ENCODE results near the gene PLEKHJ1.

Gene PLEKHJ1

DNA sequence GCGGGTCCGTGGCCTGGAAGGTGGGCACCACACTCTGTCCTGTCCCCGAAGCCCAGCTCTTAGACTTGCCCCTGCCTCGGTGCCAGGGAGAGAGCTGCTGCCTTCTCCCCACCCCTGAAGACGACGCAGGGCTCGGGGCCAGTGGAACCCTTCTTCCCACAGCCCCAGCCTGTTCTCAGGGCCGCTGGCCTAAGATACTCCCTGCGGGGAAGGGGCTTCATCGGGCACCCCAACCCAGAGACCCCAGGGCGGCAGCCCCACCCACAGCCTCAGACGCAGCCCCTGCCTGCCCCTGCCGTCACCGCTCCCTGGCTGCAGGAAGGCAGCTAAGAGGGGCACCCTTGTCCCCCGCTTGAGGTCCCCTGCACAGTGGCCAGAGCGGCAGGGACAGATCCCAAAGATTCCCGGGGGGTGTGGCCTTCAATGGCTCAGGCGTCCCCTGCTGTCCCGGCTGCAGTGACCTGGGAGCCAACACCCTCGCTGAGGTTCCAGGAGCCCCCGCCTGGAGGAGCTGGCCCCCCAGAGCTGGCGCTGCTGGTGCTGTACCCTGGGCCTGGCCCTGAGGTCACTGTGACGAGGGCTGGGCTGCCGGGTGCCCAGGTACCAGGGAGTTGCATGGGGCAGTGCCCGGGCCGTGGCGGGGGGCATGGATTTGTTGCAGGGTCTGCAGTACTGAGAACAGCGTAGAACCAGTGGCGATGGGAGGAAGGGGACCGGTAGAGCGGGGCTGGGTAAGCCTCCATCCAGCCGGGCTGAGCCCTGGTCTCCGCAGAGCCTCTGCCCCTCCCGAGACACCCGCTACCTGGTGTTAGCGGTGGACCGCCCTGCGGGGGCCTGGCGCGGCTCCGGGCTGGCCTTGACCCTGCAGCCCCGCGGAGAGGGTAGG lies 14.0 kb upstream of the PLEKHJ1 start:
- no peak for DNase-seq (ENCODE audit: extremely low read depth in 1 of 2, low read depth in 1 of 2)

DNA sequence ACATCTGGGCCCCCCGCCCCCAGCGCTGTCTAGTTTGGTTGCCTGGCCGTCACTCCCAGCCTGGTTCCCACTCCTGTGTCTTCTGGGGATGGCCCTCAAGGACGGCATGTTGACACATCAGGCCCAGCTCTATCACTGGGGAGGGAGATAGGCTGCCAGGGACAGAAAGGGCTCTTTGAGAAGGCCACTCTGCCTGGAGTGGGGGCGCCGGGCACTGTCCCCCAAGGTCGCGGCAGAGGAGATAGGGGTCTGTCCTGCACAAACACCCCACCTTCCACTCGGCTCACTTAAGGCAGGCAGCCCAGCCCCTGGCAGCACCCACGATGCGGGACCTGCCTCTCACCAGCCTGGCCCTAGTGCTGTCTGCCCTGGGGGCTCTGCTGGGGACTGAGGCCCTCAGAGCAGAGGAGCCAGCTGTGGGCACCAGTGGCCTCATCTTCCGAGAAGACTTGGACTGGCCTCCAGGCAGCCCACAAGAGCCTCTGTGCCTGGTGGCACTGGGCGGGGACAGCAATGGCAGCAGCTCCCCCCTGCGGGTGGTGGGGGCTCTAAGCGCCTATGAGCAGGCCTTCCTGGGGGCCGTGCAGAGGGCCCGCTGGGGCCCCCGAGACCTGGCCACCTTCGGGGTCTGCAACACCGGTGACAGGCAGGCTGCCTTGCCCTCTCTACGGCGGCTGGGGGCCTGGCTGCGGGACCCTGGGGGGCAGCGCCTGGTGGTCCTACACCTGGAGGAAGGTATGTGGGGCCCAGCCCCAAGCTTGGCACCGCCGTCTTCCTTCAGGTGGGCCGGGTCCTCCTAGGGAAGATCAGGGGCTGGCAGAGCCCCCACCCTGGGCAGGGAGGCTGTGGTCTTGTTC lies 13.1 kb upstream of the PLEKHJ1 start, which contains the start of gene AMH:
AMH (plus strand) TSS at position 314 of the 857 bp plus-strand sequence; CDS start at position 324, 10 bp downstream.
- no peak for DNase-seq (ENCODE audit: extremely low read depth in 1 of 2, low read depth in 1 of 2)

DNA sequence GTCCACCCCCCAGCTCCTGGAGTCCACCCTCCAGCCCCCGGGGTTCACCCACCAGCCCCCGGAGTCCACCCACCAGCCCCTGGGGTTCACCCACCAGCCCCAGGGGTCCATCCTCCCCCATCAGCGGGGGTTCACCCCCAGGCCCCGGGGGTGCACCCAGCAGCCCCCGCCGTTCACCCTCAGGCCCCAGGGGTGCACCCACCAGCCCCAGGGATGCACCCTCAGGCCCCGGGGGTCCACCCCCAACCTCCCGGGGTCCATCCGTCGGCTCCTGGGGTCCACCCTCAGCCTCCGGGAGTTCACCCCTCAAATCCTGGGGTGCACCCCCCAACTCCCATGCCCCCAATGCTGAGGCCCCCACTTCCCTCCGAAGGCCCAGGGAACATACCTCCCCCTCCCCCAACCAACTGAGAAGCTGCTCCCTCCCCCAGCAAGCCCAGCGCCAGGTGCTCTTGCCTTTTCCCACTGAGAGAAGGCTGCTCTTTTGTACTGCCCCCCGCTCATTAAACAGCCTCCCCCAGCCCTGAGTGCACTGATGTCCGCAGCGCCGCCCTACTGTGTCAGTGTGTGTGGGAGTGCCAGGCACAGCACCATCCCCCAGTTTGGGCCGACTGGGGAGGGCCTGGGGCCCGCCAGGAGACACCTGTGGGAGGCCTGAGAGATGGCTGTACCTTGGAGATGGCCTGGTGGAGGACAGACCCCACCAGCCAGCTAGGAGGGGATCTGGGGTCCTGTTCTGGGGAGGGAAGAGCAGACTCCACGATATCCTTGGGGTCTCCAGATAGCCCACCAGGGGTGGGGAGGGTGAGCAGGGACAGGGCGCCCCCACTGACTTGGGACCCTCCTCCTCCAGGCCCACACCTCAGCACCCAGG lies 12.2 kb upstream of the PLEKHJ1 start:
- no peak for DNase-seq (ENCODE audit: extremely low read depth in 1 of 2, low read depth in 1 of 2)

DNA sequence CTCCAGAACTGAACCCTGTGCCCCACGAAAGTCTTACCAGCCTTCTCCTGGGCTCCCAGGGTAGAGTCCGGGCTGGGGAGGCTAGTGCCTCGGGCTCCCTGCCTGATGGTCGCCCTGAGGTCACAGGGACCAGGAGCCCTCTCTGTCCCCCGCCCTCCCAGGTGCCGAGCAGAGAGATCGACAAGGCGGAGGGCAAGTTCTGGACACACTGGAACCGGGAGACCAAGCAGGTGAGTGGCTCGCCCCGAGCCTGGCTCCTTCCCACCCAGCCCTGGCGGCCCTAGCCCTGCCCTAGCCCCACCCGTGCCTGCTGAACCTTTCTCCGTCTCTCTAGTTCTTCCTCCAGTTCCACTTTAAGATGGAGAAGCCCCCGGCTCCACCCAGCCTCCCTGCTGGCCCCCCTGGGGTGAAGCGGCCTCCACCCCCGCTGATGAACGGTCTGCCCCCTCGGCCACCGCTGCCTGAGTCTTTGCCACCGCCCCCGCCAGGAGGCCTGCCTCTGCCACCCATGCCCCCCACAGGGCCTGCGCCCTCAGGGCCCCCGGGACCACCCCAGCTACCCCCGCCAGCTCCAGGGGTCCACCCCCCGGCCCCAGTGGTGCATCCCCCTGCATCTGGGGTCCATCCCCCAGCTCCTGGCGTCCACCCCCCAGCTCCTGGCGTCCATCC lies 11.4 kb upstream of the PLEKHJ1 start:
- no peak for DNase-seq (ENCODE audit: extremely low read depth in 1 of 2, low read depth in 1 of 2)

DNA sequence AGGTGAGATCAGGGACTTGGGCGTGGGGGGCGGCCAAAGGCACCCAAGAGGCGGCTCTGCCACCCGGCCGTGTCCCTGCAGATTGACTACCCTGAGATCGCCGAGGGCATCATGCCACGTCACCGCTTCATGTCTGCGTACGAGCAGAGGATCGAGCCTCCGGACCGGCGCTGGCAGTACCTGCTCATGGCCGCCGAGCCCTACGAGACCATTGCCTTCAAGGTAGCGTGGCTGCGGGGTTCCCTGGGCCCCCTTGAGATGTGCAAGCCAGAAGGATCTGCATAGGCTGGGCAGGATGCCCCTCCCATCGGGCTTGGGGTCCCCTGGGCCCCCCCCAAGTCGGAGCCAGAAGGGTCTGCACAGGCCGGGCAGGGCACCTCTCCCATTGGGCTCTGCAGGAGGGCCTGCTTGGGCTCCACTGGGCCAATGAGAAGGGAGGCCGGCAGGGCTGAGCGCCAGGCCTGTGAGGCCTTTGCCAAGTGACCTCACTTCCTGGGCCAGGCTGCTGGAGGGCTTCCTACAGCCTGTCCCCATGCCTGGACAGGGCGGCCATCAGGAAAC lies 10.8 kb upstream of the PLEKHJ1 start:
- no peak for DNase-seq (ENCODE audit: extremely low read depth in 1 of 2, low read depth in 1 of 2)

DNA sequence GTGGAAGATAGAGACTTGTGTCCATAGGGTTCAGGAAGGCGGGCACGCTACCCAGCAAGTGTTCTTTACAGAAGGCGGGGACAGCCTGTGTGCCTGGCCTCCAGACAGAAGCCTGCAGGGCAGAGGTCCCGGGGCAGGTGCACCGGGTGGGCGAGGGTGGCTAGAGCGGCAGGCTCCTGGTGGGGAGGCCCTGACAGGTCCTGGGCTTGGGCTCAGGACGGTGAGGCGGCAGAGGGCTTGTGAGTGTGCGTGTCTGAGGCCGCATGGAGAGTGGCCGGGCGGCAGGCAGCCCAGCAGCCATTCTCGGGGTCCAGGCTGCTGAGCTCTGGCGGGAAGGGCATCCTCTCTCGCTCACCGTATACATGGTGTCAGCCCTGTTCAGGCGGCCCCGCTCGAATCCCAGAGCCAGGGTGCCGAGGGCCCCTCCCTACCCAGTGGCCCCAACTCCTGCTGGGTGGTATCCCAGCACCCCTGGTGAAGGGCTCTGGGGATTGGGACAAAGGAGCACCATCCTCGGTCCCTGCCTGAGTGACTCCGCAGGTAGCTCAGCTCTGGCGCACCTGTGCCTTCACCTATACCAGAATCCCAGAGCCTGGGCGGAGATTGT lies 10.0 kb upstream of the PLEKHJ1 start:
- no peak for DNase-seq (ENCODE audit: extremely low read depth in 1 of 2, low read depth in 1 of 2)

DNA sequence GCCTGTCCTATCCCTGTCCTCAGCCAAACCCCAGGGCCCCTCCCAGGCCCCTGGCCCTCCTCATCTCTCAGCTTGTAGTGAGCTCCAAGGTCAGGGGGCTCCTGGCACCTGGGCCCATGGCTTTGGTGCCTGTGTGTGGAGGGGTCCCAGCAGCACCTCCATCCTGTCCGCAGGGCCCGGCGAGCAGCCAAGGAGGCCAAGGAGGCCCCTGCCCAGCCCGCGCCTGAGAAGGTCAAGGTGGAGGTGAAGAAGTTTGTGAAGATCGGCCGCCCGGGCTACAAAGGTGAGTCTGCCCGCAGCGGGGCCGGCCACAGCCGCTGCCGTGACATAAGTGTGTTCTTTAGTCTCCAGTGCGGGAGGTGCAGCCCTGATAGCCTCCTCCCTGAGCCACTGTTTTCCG lies 9.1 kb upstream of the PLEKHJ1 start:
- no peak for DNase-seq (ENCODE audit: extremely low read depth in 1 of 2, low read depth in 1 of 2)

DNA sequence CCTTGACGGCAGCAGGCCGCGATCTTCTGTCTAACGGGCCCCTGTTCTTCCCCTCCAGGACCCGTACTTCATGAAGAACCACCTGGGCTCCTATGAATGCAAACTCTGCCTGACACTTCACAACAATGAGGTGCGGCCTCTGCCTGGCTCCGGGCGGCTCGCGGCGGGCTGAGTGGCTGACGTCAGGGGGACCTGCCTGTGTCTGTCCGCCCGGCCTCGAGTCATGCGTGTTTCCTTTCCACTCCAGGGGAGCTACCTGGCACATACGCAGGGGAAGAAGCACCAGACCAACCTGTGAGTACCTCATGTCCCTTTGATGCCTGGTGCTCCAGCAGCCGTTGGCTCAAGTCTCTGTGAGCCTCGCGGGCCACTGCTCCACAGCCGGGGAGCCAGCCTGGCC lies 8.4 kb upstream of the PLEKHJ1 start:
- DNase-seq (ENCODE audit: extremely low read depth in 1 of 2, low read depth in 1 of 2), result no peak

DNA sequence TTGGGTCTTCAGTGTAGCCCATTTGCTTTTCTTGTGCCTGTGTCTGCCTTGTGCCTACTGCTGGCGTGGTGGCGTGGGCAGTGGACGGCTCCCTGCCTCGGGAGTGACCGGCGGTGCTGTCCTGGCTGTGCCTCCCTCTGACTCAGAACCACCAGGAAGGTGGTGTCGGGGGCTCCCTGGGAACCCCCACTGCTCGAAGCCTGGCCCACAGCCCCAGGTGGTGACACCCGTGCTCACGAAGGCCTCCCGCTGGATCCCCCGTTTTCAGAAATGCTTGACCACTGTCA lies 7.9 kb upstream of the PLEKHJ1 start:
- no peak for DNase-seq (ENCODE audit: extremely low read depth in 1 of 2, low read depth in 1 of 2)

DNA sequence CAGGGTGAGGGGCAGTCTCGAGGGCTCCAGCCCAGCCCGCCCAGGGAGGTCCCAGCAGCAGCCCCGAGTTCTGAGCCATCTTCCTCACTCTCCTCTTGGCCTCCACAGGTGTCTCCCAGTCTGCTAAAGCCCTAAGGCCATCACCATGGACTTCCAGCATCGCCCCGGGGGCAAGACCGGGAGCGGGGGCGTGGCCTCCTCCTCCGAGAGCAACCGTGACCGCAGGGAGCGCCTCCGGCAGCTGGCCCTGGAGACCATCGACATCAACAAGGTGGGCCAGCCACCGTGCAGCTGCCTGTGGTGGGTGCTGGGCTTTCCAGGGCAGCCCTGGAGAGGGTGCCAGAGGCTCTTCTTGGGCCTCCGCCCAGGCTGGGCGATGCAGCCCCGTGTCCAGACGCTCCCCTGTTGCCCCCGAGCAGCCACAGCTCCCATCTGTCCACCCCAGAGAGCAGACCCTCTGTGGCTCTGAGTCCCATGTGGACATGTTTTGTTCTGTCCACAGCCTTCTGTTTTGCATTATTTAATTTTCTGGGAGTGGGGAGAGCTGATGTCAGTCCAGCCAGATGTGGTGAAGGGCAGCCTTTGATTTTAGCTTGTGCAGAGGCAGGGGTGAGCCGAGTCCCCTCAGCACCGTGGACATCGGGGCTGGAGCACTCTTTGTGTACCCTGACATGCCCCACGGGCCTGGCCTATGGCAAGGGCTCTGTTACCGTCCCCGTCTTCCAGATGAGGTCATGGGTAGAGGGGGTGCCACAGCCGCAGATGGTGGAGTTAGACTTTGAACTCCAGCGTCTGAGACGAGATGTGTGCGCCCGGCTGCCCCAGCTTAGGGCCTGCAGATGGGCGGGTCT lies 7.4 kb upstream of the PLEKHJ1 start:
- no peak for DNase-seq (ENCODE audit: extremely low read depth in 1 of 2, low read depth in 1 of 2)

DNA sequence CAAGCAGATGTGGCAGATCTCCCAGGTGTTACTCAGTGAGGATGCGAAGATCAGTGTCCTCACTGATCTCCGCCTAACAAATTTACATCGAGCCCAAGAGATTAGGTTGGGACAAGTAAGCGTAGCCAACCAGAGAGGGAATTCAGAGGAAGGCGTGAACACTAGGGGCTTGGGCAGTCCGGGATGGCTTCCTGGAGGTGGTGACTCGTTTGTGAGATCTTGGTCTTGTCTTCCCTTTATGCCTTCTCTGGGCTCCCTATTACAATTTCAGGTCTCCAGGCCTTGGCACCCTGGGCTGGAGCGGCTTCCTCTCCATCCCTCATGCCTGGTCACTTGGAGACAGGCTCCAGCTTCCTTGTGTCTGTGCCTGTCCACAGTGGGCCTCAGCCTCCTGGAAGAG lies 6.7 kb upstream of the PLEKHJ1 start:
- DNase-seq (ENCODE audit: extremely low read depth in 1 of 2, low read depth in 1 of 2), result no peak

DNA sequence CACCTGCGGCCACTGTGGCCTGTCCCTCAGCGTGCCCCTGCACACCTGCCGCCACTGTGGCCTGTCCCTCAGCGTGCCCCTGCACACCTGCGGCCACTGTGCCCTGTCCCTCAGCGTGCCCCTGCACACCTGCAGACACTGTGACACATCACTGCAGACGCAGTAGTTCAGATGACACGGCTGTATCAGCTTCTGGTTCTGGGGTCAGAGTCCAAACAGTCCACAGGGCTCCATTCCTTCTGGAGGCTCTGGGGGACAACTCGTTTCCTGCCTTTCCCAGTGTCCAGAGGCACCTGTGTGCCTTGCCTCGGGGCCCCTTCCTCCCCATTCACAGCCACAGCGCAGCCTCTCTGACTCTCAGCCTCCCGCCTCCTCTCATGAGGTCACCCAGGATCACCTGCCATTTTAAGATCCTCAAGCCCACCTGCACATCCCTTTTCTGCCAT lies 6.0 kb upstream of the PLEKHJ1 start:
- no peak for DNase-seq (ENCODE audit: extremely low read depth in 1 of 2, low read depth in 1 of 2)

DNA sequence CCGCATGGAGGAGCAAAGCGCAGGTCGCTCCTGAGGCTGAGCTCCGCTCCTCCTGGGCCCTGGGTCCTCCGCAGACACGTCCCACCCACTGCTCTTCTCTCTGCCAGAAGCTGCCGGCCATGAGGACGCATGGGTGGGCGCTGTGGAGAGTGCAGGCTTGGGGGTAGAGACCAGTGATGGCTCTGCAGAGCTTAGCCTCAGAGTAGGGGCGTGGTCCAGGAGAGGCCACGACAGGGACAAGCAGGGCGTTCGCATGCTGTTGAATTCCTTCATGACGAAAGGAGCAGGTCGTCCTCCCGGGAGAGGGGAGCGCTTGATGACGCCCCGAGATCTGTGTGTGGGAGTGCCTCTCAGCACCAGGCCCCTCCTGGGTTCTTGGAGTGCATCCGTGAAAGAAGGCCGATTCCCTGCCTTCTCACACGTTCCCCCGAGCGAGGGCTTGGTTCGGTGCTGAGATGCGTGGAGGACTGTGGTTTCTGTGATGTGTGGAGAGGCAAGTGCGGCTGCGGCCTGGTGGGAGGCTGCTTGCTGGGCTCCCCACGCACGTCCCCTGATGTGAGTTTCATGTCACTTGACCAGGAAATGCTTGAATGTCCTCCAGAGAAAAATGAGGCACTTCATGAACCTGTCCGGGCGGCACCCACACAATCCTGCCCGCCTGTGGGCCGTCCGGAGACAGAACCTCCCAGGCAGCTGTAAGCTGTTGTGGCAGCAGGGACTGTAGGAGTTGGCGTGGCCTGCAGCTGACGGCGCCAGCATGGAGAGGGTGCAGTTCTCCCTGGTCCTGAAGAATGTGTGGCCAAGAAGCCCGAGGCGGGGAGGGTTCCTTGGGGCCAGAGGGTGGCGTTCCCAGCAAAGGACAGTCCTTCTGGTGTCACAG lies 5.0 kb upstream of the PLEKHJ1 start:
- DNase-seq (ENCODE audit: extremely low read depth in 1 of 2, low read depth in 1 of 2), result no peak

DNA sequence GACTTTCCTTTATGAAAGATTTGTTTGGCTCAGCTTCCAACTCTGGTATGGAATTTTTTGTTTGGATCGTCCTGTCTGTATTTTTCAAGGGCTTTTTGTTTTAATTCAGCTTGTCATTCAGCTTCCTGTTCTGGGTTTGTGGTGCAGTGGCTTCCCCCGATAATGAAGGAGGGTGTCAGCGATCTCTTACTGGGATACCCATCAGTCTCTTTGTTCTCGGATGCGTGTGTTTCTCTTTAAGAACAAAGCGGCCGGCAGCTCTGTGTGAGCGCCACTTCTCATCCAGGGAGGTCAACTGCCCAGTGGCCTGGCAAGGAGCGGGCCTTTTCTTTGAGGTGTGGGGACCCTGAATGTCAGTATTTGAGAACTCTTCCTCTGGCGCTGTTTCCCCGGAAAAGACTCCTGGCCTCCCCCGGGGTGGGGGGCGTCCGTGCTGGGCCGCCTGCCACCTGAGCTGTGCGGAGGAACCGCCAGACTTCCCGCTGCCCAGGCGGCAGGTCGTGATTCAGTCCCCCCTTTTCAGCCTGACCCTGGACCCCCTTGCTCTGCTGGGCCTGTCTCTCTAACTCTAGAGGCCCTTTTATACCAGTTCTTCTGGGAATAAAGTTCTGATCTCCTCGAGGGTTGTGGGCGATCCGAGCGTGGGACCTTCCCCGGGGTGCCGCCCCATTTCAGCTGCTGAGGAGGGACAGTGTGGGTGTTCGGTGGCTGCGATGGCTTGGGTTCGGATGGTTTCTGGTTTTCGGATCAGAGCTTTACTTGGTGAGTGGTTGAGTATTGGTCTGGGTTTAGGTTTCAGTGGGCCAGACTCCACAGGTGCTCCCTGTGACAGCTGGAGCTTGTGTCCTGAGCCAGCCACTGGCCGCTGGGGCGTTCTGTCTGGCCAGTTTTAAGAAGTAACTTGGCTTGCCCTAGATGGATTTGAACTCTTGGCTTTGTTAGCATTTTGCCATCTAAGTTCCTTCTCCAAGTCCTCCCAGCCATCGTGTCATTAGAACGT lies 3.9 kb upstream of the PLEKHJ1 start:
- no peak for DNase-seq (ENCODE audit: extremely low read depth in 1 of 2, low read depth in 1 of 2)

DNA sequence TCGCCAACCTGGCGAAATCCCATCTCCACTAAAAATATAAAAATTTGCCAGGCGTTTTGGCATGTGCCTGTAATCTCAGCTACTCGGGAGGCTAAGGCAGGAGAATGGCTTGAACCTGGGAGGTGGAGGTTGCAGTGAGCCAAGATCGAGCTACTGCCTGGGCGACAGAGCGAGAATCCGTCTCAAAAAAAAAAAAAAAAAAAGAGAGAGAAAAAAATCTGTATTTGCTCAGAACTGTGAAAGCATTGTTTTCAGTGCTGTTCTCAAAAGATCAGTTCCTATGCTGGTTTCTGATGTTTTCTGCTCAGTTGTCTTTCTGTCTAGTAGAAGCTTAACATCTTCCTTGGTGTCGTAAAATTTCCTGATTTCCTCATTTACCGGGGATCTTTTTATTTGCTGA lies 3.0 kb upstream of the PLEKHJ1 start:
- no peak for DNase-seq (ENCODE audit: extremely low read depth in 1 of 2, low read depth in 1 of 2)

DNA sequence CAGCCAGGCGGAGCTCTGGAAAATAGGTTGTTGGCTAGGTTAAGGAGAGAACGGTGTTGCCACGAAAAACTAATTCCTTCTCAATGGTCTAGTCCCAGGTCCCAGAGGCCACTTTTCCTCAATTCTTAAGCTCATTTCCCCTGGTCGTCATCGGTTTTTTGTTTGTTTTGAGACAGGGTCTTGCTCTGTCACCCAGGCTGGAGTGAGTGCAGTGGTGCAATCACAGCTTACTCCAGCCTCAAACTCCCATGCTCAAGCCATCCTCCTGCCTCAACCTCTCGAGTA lies 1.7 kb upstream of the PLEKHJ1 start:
- no peak for DNase-seq (ENCODE audit: extremely low read depth in 1 of 2, low read depth in 1 of 2)

Measured in stimulated activated CD8-positive, alpha-beta memory T cell treated with anti-CD3 and anti-CD28 coated beads, Interleukin-7, amount 100 ng/mL, for 48 hours (primary cell).